ENCODE results near the gene RSPH10B2.
"Not testable (repeated sequence)": the region's sequence is repeated elsewhere in the genome, so short reads cannot be mapped to it uniquely, and the experiment has no call there.

DNA sequence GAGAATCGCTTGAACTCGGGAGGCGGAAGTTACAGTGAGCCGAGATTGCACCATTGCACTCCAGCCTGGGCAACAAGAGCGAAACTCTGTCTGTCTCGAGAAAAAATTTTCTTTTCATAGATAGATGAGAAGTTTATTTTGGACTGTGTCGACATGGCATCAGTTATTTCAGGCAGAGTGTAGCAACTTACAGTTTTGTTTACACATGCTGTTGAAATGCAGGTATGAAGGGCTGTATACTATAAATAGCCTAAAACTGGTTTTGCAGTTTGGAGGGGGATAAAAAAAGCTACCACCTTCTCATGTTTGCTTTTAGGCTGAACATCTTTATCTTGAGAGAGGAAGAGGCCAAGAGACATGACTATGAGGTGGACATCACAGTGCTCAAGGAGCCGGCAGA, 44.1 kb downstream of the RSPH10B2 start:
- TF ChIP-seq CTCF (IDR thresholded peaks at IDR 0.05; ENCODE audit: insufficient read depth, low read depth, low read length); EZH2 (IDR thresholded peaks at IDR 0.05; ENCODE audit: insufficient read depth, low read length): not testable (repeated sequence)

Measured in astrocyte (in vitro differentiated cells and primary cell).